ENCODE data around the gene NPAS3.

DNA sequence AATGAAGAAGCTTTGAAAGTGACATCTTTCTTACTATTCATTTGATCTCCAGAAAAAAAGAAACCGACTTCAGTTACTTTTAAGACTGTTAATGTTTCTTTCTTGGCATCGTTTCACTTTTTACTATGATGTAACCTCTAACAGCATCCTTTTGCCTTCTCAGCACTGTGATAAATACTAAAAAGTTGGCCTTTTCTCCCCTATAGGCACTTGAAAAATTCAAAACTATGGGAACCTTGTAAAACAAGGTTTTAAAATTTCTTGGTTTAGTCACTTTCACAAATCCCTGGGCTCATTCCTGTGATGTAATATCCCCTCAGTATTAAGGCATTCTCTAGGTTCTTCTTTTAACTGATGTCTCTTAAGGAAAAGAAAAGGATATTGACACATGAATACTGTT, 730.4 kb downstream of the NPAS3 start:
- TF ChIP-seq GATA3 (IDR thresholded peaks at IDR 0.05; ENCODE audit: low read depth, low read length) (no peak), GATA2 (IDR thresholded peaks at IDR 0.05; ENCODE audit: low read depth, low read length) (no peak)
